GM23338 (cell line): ENCODE results near the gene EZH2.

Experiments
- CTCF ChIP-seq, 2 experiments: fragments of 200-600 bp in 1 of 2; sonication (generic) in 1 of 2; conservative IDR thresholded peaks; 2 replicates each; pipeline versions ENCODE4 v1.5.1 to v1.6.1; 2016 to 2017; ENCODE audit warnings: antibody characterized with exemption in 2 of 2, low read depth in 2 of 2, mild to moderate bottlenecking in 2 of 2, moderate library complexity in 1 of 2
- EZH2phosphoT487 ChIP-seq: fragments of 200-600 bp; sonication (generic); IDR thresholded peaks from one replicate; pipeline ENCODE4 v1.8.1; 2018; ENCODE audit warnings: antibody characterized with exemption; ENCODE audit not compliant: unreplicated experiment
- REST ChIP-seq: IDR thresholded peaks from one replicate; pipeline ENCODE4 v1.6.1; 2018; ENCODE audit warnings: antibody characterized with exemption; ENCODE audit not compliant: unreplicated experiment

DNA sequence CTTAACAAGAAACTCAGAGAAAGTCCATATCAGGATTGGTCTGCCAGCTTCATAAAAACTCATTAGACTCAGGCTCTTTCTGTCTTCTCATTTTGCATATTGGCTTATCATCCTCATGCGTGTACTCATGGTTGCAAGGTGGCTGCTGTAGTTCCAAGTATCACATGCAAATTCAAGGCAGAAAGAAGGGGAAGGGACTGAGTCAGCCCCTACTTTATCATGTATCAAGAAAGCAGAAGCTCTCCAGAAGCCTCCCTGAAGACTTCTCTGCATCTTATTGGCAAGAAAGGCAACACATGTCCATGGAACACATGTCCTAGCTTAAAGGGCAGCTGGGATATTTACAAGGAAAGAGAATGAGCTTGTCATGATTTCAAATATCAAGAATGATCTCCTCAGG, 19.4 kb upstream of the EZH2 start:
- TF ChIP-seq CTCF (conservative IDR thresholded peaks at IDR 0.05; ENCODE audit: low read depth in 2 of 2) (no peak), REST (no peak), EZH2phosphoT487 (no peak)
